GM12873 (cell line): Measurements from ENCODE around the gene TRPM1.

Experiments
- TF ChIP-seq, protein P1 (sequence below): IDR thresholded peaks from 2 replicates; pipeline ENCODE4 v1.5.1; 2012; ENCODE audit warnings: low read depth, mild to moderate bottlenecking, moderate library complexity, low read length, control low read depth; ENCODE audit not compliant: insufficient read depth; ENCODE audit errors: missing control alignments

Gene TRPM1

DNA sequence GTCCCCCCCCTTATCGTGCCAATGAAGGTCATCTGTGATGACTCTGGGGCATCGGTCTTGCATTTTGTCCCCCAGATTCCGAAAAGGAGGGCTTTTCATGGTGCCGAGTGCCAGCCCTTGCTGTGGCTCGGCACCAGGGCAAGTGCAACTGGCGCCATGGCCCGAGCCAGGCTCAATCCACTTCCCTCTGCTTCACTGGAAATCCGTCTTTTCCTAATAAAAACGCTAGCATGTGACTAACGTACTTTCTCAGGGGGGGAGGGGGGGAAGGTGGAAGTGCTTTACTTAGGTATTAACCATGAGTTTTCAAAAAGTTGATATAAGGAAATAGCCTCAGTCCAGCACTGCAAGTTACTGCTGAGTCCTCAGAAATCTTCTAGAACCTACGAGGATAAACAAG, 20.5 kb downstream of the TRPM1 start:
- TF ChIP-seq, protein P1, sequence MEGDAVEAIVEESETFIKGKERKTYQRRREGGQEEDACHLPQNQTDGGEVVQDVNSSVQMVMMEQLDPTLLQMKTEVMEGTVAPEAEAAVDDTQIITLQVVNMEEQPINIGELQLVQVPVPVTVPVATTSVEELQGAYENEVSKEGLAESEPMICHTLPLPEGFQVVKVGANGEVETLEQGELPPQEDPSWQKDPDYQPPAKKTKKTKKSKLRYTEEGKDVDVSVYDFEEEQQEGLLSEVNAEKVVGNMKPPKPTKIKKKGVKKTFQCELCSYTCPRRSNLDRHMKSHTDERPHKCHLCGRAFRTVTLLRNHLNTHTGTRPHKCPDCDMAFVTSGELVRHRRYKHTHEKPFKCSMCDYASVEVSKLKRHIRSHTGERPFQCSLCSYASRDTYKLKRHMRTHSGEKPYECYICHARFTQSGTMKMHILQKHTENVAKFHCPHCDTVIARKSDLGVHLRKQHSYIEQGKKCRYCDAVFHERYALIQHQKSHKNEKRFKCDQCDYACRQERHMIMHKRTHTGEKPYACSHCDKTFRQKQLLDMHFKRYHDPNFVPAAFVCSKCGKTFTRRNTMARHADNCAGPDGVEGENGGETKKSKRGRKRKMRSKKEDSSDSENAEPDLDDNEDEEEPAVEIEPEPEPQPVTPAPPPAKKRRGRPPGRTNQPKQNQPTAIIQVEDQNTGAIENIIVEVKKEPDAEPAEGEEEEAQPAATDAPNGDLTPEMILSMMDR = no peak

DNA sequence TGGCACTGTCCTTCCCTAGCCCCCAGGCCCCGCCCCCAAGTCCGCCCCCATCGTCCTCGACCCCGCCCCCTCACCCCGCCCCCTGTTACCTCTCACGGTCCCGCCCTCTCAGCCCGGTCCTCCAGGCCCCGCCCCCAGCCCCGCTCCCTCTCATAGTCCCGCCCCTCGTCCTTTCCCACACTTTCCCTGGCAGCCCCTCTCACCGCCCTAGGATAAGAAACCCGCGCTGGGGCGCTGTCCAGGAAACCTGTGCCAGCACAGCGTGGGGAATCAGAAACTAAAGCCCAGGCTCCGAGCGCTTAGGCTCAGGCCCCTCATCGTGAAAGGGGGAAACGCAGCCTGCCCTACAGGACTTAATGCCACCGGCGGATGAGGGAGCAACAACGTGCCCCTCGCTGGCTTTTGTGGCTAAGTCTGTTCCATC, 20.9 kb downstream of the TRPM1 start:
- TF ChIP-seq, protein P1 = no peak

DNA sequence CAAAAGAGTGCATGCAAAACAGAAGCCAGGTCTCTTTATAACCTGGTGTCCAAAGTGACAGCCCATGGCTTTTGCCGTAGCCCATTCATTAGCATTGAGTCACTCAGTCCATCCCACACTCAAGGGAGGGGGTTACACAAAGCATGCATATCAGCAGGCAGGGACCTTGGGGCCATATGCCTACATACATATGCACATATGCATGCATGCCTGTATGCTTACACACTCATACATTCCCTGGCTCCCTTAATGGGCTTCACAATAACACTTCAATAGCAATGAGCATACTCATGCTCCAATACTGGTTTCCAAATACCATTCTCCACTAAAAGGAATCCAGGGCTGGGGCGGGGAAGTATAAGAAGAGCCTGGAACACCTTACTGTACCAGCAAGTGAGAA, 22.0 kb downstream of the TRPM1 start:
- TF ChIP-seq, protein P1 = no peak

DNA sequence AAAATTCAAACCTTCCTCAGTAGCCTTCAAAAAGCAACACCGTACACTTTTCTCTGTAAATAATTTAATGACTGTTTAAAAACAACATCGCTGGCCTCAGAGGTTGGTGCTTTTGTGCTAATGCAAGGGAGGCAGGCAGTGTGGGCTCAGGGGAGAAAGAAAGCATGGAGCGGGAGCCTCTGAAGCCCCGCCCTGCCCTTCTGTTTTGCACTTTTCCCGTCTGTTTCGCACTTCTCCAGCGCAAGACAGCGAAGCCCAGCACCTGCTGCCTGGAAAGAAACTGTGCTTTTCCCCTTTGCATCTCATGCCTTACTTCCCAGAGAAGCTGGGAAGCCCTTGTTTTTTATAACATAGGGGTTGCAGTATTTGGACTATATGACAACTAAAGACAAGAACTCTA, 23.1 kb downstream of the TRPM1 start:
- TF ChIP-seq, protein P1 = no peak

DNA sequence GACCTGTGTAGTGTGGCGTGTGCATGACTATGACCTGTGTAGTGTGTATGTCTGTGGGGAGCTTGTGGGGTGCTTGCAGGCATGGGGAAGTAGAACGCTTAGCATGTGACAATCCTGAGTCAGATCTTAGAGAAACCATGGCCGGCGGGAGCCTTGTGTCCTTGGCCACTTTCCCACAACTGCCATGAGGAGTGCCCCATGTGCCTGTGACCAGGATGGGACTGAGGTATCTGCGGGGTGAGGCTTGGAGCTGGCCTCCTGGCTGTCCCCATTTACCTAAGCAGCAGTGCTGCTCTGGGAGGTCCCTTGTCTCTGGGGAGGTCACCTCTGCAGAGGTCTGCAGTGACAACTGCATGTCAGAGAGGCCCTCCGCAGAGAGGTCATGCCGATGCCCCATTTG, 23.6 kb downstream of the TRPM1 start:
- TF ChIP-seq, protein P1 = no peak

DNA sequence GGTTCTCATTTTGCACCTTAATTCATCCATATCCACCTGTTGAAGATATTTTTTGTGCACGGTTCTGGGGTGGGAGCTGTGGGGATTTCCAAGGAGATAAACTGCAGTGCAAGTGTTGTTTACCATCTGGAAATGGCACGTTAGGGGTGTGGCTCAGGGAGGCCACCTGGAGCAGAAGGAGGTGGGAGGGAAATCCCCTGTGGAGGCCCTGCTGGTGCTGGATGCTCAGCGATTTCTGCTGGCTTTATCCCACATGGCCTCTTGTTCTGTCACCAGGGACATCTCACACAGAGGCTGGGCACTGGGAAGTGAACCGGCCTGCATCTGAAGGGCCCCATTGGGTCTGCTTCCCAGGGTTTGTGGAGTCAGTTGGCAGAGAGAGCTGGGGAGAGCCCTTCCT, 24.3 kb downstream of the TRPM1 start:
- TF ChIP-seq, protein P1 = no peak

DNA sequence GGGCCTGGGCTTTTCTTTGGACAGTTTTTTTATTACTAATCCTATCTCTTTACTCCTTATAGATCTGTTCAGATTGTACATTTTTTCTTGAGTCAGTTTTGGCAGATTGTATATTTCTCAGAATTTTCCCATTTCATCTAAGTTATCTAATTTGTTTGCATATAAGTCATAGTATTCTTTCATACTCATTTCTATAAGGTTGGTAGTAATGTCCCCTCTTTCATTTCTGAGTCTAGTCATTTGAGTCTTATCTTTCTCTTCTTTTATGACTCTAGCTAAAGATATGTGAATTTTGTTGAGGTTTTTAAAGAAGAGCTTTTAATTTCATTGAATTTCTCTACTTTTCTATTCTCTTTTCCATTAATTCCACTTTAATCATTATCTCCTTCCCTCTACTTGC, 27.2 kb downstream of the TRPM1 start:
- TF ChIP-seq, protein P1 = no peak

DNA sequence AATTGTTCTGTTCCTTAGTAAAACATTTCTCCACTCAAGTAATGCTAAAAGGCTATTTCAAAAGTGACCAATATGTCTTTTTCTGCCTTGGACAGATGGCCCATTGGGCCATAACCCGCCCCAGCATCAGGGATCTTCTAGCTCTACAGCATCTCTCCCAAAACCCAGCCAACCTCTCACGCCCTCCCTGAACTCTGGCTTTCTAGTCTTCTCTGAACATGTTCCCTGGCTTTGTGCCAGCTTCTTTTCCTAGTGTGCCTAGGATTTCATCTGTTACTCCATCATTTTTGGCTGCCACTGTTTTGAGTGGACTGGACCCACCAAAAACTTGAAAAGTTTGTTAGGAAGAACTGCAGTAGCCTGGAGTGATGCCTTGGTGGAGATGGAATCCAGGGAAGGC, 30.7 kb downstream of the TRPM1 start:
- TF ChIP-seq, protein P1 = no peak
